Skeletal muscle cell (primary cell): Measurements from ENCODE around the gene TOMT.
A peak's percentile ranks its signal among the peaks of the same experiment; 100 is the strongest.
"Not testable (repeated sequence)": the region's sequence is repeated elsewhere in the genome, so short reads cannot be mapped to it uniquely, and the experiment has no call there.

Experiments used
- DNase-seq: peaks from one replicate; pipeline ENCODE4 v3.0.0-alpha.2; 2010; ENCODE audit warnings: low read depth
- H3K4me3 ChIP-seq: 2 replicates; pipeline ENCODE4 v1.5.1; 2011; ENCODE audit warnings: low read depth, mild to moderate bottlenecking, control low read depth, low read length, moderate library complexity

Gene TOMT

DNA sequence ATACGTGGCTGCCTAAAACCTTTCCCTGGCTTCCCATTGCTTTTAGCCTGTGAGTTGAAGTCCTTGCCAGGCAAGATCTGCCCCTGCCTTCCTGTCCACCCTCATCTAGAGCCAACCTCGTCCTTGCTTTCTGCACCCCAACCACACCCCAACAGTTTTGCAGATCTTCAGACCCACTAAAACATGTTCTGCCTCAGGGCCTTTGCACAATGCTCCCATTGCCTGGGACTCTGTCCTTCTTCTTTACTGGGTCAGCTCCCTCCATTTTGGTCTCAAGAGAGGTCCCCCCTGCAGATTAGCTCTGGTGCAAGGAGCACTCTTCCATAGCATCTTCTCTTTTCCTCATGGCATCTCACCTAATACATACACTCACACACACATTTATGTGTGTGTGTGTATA, 15.2 kb downstream of the TOMT start:
- H3K4me3 ChIP-seq: no peak overlapping the region
- DNase-seq: no peak

DNA sequence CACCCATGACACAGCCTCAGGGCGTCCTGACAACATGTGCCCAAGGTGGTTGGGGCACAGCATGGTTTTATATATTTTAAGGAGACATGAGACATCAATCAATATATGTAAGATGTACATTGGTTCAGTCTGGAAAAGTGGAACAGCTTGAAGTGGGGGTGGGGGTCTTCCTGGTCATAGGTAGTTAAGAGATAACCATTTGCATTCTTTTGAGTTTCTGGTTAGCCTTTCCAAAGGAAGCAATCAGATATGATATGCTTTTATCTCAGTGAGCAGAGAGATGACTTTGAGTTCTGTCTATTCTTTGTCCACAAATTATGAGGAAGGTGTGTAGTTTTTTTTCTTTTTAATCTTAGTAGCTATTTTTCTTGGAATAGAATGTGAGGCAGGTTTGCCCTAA, 16.9 kb downstream of the TOMT start:
- no peak for DNase-seq
- H3K4me3 ChIP-seq: no peak overlapping the region

- DNase-seq: no peak
- H3K4me3 ChIP-seq: no peak overlapping the region
These were observed 17.5 kb downstream of the TOMT start for GRCh38 chr11:72123117-72123653.

DNA sequence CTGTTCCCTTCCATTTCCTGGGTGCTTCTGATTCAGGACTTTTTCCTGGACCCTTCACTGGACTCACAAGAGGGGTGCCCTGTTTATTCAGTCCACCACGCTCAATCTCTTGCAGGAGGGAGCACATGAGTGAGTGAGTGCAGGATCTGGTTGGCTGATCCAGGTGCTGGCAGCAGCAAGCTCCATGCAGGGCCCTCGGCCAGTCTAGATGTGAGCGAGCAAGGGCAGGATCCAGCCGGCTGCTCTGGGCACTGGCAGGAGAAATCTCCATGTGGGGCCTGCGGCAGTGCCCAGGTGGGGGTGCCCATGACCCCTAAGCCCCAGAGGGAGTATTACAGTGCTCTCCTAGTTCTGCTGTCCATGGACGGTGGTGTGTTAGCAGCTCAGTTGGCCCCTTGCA, 18.3 kb downstream of the TOMT start:
- no peak for DNase-seq
- no peak overlapping the region for H3K4me3 ChIP-seq

DNA sequence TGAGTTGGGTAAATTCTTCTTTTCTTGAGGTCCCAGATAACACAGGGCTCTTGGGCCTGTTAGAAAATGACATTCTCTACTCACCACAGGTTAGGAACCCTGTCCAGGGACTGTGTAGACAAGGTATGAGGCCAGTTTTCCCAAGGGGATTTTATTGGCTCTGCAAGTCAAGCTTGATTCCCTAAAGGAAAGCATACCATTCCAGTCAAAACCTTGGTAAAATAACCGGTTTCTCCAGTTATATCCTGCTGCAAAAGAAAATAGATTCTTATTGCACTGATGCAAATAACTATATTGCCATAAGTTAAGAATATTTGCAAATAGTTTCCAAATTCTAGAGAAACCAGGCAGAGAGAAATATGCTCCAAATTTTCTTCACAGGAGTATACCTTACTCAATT, 20.2 kb downstream of the TOMT start:
- H3K4me3 ChIP-seq: no peak overlapping the region
- DNase-seq: no peak

DNA sequence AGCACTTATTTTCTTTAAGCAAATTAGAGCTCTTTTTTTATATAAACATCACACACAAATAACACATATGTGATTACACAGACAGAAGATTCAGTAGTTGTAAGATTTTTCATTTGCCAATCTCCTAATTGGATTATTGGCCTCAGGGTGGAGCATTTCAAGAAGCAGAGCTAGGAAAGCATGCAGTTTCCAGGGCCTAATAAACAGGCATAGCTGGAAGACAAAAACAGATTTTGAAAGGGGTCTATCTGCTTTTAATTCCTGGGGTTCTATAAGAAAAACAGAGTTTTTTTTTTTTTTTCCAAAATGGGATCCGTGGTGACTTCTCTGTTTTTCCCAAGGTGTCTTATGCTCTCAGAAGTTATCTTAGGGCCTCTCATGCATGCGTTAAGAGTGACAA, 22.2 kb downstream of the TOMT start:
- DNase-seq: no peak
- no peak overlapping the region for H3K4me3 ChIP-seq

DNA sequence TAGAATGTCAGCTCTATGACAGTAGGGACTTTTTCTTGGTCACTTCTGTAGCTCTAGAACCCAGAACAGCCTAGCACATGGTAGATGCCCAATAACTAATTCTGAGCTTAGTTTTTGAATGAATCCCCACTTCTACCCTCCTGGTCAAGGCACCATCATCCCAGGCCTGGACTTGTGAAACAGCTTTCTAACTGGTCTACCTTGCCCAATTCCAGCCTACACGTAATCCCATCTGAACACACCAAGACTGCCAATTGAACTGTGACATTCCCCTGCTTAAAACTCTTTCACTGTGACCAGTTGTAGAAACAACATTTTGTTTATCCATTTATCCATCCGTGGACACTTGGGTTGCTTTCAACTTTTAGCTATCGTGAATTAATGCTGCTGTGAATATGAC, 23.7 kb downstream of the TOMT start:
- H3K4me3 ChIP-seq: no peak overlapping the region
- DNase-seq: no peak

DNA sequence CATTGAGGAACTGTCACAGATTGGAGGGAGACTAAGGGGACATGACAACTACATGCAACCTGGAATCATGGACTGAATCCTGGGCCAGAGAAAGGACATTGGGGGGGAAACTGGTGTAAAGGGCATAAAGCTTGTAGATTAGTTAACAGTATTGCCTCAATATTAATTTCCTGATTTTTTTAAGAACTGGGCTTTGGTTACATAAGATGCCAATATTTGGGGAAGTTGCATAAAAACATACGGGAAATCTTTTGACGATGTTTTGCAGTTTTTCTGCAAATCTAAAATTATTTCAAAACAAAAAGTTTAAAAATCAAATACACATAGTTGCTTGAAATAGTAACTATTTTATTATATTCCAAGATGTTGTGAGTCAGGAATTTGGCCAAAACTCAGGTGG, 26.9 kb downstream of the TOMT start:
- no peak for DNase-seq
- no peak overlapping the region for H3K4me3 ChIP-seq

- DNase-seq, H3K4me3 ChIP-seq: not testable (repeated sequence)
These were observed 29.7 kb downstream of the TOMT start, which contains the start of gene FOLR3 for GRCh38 chr11:72135473-72135872. Gene FOLR3 (plus strand): TSS chr11:72135725. CDS start chr11:72135953, 228 bp downstream.

- no peak for DNase-seq
- H3K4me3 ChIP-seq: no peak overlapping the region
These were observed 30.4 kb downstream of the TOMT start for GRCh38 chr11:72135891-72136683.

DNA sequence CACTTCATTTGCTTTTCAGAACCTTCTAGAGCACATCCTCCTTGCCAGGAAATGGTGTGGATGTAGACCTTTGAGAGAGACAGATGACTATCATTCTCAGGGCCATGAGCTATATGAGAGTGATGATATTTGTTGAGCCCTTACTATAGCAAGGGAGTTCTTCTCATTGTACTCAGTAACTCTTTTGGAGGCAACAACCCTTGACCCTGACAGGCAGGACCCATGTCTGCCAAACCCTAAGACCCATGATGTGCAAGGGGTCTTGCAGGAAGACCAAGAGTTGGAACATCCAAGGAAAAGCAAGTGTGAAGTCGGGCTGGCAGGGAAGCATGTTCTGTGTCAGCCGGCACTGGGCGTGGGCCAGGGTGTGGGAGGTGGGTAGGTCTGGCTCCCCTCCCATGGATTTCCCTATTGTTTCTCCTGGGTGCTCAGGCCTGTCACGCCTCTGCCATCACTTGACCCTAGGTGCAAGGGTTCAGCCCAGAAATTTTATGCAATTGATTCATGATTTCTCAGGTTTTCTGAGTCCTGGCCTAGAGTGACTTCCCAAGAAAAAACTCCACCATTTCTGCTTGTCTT, 31.0 kb downstream of the TOMT start:
- no peak for DNase-seq
- no peak overlapping the region for H3K4me3 ChIP-seq

GRCh38 chr11:72138821-72139390, 33.2 kb downstream of the TOMT start:
- DNase-seq: no peak
- no peak overlapping the region for H3K4me3 ChIP-seq

DNA sequence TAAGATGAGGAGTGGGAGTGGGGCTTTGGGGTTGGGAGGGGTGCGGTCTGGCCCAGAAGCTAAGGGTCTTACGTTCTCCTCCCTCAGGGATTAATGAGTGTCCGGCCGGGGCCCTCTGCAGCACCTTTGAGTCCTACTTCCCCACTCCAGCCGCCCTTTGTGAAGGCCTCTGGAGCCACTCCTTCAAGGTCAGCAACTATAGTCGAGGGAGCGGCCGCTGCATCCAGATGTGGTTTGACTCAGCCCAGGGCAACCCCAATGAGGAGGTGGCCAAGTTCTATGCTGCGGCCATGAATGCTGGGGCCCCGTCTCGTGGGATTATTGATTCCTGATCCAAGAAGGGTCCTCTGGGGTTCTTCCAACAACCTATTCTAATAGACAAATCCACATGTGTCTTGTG, 33.8 kb downstream of the TOMT start:
- DNase-seq: no peak
- no peak overlapping the region for H3K4me3 ChIP-seq

- no peak overlapping the region for H3K4me3 ChIP-seq
These were observed 34.9 kb downstream of the TOMT start for GRCh38 chr11:72140661-72141060.

DNA sequence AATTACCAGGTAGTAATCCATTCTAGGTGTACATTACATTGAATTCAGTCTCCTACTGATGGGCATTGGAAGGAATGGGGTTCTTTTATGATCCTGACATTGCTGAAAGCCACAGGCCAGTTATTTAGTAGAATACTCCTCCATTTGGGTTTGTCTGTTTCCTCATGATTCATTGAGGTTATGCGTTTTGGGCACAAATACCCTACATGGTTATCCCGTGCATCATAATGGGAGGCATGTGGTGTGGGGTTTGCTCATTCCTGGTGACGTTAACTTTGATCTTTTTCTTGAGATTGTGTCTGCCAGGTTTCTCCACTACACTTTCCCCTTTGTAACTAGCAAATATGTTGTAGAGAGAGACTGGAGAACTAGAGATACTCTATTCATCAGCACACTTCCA, 35.3 kb downstream of the TOMT start:
- H3K4me3 ChIP-seq: no peak overlapping the region
- peak; percentile 68 for DNase-seq

More at GRCh38 chr11:72140661-72141060, 34.9 kb downstream of the TOMT start:
- no peak for DNase-seq

- DNase-seq, H3K4me3 ChIP-seq: not testable (repeated sequence)
These were observed 36.4 kb downstream of the TOMT start for GRCh38 chr11:72142086-72142485.

DNA sequence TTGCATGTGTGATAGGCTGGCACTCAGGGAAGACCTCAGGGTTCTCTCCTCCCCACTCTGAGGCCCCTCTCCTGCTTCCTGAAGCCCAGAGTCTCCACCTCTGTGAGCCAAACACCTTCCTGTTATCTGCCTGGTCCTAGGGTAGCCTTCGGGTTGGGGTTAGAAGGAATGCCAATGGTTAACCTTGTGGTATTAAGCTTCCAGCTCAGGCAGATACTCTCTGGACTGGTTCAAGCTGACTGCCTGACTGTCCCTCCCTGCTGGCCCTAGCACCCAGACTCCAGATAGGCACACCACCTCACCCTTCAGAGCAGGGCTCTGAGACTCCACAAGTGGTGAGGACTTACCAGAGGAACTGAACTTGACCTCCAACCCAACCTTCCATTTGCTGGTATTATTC, 36.8 kb downstream of the TOMT start:
- not testable (repeated sequence) for H3K4me3 ChIP-seq, DNase-seq

- H3K4me3 ChIP-seq: no peak overlapping the region
- peak; percentile 12 for DNase-seq
These were observed 39.3 kb downstream of the TOMT start for GRCh38 chr11:72144807-72145565.

DNA sequence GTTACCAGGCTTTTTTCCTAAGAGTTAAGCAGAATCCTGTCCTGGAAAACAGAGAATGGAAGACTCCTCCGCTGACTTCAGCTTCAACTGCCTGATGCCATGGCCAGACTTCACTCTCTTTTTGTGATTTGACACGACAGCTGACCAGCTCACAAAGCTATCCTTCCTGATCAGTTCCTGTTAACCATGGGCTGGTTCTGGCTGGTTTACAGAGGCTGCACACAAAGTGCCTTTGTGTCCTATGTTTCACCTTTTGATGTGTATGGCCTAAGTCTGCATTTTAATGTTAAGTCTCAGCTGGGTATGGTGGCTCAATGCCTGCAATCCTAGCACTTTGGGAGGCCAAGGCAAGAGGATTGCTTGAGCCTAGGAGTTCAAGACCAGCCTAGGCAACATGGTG, 40.9 kb downstream of the TOMT start:
- no peak overlapping the region for H3K4me3 ChIP-seq
- no peak for DNase-seq

- H3K4me3 ChIP-seq: no peak overlapping the region
- no peak for DNase-seq
These were observed 45.2 kb downstream of the TOMT start for GRCh38 chr11:72150882-72151281.
